ENCODE data around the gene OTOGL.
"Not testable (repeated sequence)": the region's sequence is repeated elsewhere in the genome, so short reads cannot be mapped to it uniquely, and the experiment has no call there.

Gene OTOGL

GRCh38 chr12:80186727-80187217 is 87.4 kb downstream of the OTOGL start:
- peak in 1 of 2 donors; percentile 16 for DNase-seq

GRCh38 chr12:80187660-80188090 is 88.3 kb downstream of the OTOGL start:
- no peak for DNase-seq

DNA sequence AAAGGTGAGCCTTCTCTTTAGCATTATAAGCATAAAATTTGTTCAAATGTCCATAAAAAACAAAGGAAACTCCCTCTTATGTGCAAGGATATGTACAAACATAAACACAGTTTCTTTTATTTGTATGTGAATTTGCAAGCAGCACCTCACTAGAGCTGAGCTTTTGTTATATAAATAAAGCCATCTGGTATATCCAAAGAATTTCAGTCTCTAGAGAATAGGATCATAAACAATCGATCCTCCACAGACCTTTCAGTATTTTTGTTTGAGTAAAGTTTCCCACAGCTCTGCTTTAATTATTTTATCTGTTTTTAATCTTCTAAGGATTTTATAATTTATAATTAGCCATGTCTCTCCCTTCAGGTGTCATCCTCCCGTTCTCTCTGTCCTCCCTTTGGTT is 89.2 kb downstream of the OTOGL start:
- no peak for DNase-seq

DNA sequence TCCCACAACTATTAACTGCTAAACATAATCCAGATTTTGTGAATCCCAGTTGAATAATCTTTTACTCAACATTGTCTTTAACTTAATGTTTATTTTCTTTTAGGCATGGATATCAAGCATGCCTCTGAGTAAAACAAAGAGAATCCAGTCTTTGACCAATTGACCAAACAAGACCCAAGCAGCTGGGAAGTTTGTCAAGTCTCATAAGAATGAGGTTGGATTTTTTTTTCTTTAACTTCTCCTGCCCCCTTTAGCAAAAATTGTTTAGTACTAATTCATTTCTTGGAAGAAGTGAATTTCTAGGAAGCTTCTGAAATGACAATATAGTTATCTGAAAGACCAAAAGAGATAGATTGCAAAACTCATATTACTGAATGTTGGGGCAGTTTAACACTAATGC is 89.9 kb downstream of the OTOGL start:
- DNase-seq, result no peak

DNA sequence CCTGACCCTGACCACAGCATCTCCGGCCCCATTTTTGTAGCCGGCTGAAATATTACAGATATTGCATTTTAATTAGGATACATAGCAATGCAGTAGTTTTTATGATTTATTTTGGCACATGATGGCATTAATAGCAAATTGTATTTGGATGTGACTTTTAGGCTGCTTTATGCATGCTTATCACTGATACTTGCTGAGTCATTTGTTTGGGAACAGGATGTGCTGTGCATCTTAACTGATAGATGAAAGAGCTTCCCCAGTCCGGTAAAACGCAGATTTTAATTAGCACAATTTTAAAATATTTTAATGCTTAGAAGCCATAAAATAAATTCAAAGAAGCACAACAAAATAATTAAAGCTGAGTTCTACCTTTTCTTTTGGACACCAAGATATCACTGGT is 90.7 kb downstream of the OTOGL start:
- DNase-seq, result no peak

GRCh38 chr12:80192087-80192486 is 92.8 kb downstream of the OTOGL start:
- DNase-seq, result no peak

- no peak for DNase-seq
These were observed 94.5 kb downstream of the OTOGL start for GRCh38 chr12:80193865-80194264.

GRCh38 chr12:80195074-80195726 is 95.9 kb downstream of the OTOGL start:
- no peak for DNase-seq

- DNase-seq, result no peak
These were observed 96.4 kb downstream of the OTOGL start for GRCh38 chr12:80195737-80196136.

- DNase-seq, result no peak
These were observed 97.1 kb downstream of the OTOGL start for GRCh38 chr12:80196419-80196818.

DNA sequence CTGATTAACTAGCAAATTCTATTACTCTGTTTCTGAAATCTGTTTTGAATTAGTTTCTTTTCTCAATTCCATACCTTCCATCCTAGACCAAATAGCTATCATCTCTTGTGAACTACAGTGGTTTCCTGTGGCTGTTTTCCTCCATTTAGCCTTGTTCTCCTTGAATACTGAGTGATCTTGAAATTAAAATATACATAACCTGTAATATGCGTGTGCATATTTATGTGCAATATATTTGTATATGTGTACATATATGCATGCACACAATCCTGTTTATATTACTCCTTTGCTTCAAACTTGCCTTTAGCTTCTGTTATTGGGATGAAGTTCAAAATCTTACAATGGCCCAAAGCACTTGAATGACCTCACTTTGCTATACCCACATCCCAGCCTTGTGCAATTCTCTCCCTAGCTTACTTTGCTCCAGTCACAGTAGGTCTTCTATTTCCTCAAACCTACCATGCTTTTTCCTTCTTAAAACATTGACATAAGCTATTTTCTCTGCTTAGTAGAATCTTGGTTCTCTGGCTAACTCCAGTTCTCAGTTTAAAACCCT is 99.5 kb downstream of the OTOGL start:
- DNase-seq, result no peak

DNA sequence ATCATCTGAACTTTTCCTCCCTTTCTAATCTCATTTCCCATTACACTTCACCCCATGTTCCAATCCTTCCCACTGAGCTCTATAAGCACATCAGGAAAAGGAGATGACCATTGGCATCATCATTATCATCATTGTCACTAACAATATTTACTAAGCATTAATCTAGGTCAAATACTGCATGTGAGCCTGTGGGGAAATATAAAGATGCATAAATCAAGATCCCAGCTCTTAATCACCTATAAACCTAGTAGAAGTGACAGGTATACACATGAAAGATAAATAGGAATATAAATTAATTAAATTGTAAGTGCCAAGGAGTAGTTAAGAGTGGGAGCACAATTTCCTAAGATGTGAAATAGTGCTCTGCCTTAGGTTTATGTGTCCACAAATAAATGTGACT is 100.6 kb downstream of the OTOGL start:
- DNase-seq, result no peak

DNA sequence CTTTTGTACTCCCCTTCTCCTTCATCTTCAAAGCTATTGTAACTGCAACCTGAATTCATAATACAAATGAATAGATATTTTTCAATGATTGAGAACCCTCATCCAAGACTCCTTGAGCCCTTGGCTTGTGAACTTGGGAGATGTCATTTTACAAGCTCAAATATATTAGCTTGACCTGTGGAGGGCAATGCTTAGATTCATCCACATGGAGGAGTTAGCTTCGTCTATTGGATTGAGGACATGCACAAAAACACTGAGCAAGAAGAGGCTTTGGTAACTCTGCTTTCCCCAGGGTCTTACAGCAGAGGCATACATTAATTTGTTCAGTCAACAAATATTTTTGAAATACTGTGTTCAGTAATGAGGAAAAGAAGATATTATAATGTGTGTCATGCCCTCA is 101.1 kb downstream of the OTOGL start:
- no peak for DNase-seq

DNA sequence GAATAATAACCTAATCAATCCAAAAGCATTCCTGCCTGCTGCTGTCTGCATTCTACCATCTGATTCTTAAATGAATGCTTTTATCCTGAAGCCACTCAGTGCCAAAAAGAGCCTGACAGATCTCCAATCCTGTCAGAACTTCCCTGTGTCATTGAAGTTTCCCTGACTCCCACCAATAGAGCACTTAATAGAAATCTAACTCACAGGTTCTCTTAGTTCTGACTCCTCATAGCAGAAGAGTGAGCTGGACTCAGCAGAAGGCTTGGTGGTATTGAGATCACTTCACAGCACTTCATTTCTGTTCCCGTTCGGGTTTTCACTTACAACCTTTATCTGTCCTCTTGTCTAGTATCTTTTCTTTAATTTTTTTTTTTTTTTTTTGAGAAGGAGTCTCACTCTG is 102.6 kb downstream of the OTOGL start:
- no peak for DNase-seq

DNA sequence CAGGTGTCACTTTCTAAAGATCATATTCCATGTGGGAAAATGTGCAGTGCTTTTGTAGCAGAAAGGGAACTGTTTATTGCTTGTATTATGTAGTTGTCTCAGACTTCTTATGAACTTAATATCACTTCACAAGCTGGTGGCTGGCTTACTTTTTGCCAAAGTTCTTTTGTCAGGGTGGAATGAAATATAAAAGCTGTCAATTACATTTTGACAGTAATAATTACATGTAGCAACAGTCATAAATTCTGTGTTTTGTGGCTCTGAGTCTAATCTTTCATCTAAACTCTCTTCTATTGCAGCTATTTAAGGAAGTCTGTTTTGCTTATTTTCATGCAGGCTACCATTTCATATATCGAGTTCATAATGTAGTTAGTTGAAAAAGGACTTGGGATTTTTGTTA is 106.6 kb downstream of the OTOGL start:
- DNase-seq, result no peak

- no peak for DNase-seq
These were observed 108.7 kb downstream of the OTOGL start for GRCh38 chr12:80208071-80208470.

GRCh38 chr12:80211671-80212070 is 112.3 kb downstream of the OTOGL start:
- DNase-seq, result no peak

DNA sequence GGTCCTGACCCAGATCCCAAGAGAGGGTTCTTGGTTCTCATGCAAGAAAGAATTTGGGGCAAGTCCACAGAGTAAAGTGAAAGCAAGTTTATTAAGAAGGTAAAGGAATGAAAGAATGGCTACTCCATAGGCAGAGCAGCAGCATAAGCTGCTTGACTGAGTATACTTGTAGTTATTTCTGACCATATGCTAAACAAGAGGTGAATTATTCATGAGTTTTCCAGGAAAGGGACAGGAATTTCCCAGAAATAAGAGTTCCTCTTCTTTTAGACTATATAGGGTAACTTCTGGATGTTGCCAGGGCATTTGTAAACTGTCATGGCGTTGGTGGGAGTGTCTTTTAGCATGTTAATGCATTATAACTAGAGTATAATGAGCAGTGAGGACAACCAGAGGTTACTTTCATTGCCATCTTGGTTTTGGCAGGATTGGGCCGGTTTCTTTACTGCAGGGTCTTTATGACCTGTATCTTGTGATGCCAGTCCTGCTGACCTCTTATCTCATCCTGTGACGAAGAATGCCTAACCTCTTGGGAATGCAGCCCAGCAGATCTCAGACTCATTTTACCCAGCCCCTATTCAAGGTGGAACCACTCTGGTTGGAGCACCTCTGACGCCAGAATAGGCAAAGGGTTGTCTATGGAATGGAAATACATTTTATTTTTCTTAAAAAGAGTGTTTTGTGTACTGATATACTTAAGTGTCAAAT is 113.8 kb downstream of the OTOGL start:
- no peak for DNase-seq

DNA sequence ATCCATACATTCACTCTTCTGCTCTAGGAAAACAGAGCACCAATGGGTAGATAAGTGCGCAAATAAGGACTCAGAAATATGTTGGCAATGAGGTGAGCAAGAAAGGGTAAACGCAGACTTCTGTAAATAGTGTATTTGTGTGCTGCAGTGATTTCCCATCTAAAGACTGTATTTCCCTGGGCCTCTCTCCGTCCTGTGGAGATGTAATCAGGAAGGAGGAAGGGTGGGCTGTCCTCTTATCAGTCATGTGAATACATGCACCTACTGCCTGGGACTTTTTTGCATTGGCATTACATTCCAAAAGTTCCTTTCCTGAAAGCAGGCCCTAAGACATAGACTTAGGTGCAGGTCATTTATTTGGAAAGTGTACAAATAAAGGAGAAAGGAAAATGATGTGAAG is 114.5 kb downstream of the OTOGL start:
- DNase-seq, result no peak

DNA sequence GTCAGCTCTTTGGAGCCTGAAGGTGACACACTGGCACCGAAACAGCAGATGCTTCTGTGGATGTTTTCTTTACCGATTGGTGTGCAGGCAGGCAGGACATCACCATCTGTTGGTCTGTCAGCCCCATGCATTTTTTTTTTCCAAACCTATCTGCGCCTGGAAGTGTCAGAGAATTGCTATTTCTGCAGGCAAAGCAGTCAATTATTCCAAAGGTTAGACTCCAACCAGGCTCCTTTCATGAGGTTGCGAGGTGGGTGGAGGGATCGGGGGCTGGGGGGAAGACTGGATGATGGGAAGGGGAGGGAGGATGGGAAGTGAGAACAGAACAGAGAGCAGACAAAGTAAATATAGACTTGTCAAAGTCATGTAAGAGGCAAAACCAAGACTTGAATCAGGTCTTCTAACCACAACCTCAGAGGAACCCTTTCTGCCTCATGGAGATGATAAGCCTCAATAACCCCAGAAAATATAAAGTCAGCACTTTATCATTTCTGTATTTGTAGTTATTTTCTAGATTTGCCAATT is 117.7 kb downstream of the OTOGL start:
- DNase-seq, result no peak

GRCh38 chr12:80218925-80219324 is 119.6 kb downstream of the OTOGL start:
- DNase-seq, result not testable (repeated sequence)

GRCh38 chr12:80219345-80219744 is 120.0 kb downstream of the OTOGL start:
- DNase-seq, result no peak

DNA sequence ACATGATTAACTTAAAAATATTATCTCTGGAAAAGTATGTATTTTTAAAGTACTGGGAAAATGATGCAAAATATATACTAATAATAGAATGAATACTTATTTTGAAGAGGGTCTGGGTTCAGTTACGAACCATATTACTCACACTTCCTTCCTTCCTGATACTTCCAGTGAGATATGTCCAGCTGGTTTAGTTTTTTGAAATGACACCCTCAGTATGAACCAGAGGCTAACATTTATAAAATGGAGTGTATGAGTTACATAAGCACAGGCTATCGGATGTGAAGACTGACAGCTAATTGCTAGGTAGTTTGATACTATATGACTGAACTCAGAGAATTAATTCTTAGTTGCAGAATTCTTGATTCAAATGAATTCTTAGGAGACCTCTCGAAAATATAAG is 122.9 kb downstream of the OTOGL start:
- DNase-seq, result no peak

GRCh38 chr12:80226576-80226975 is 127.2 kb downstream of the OTOGL start:
- no peak for DNase-seq

Measured in stimulated activated CD4-positive, alpha-beta T cell treated with anti-CD3 and anti-CD28 coated beads, Interleukin-2, amount 100 ng/mL, for 48 hours (primary cell).